SU-DHL-6 (cell line): Measurements from ENCODE around the gene TSKU.

Source experiments
- H2AFZ ChIP-seq: fragments of 200-600 bp; sonication (generic); 2 replicates; pipeline ENCODE4 v1.6.1; 2014; ENCODE audit warnings: low read depth, mild to moderate bottlenecking, moderate library complexity, mixed read lengths, antibody characterized with exemption, low read length; ENCODE audit not compliant: severe bottlenecking
- H3F3A ChIP-seq: fragments of 200-600 bp; shearing (Covaris generic); 2 replicates; pipeline ENCODE4 v1.6.0; 2016; ENCODE audit warnings: antibody characterized with exemption, mild to moderate bottlenecking; ENCODE audit not compliant: insufficient read depth
- H3K27ac ChIP-seq: fragments of 200-600 bp; sonication (generic); 2 replicates; pipeline ENCODE4 v1.5.1; 2016; ENCODE audit warnings: low read depth, mild to moderate bottlenecking, low read length, moderate library complexity, mixed read lengths
- H3K27me3 ChIP-seq: fragments of 200-600 bp; sonication (generic), shearing (Covaris generic); 2 replicates; pipeline ENCODE4 v1.6.0; 2014; ENCODE audit warnings: mild to moderate bottlenecking, low read length
- H3K36me3 ChIP-seq: fragments of 200-600 bp; sonication (generic); 2 replicates; pipeline ENCODE4 v1.6.1; 2014; ENCODE audit warnings: mild to moderate bottlenecking, low read length, mixed read lengths
- H3K4me2 ChIP-seq: fragments of 300-600, 200-600 bp; shearing (Covaris generic), sonication (generic); 2 replicates; pipeline ENCODE4 v1.6.0; 2014; ENCODE audit warnings: low read length, low read depth, mild to moderate bottlenecking; ENCODE audit not compliant: poor library complexity, severe bottlenecking
- H3K4me3 ChIP-seq: fragments of 200-600 bp; sonication (generic); 2 replicates; pipeline ENCODE4 v1.5.1; 2014; ENCODE audit warnings: antibody characterized with exemption, low read length, mild to moderate bottlenecking, mixed read lengths; ENCODE audit not compliant: insufficient read depth, poor library complexity, severe bottlenecking
- H3K79me2 ChIP-seq: fragments of 200-600 bp; sonication (generic); 2 replicates; pipeline ENCODE4 v1.6.1; 2014; ENCODE audit warnings: mild to moderate bottlenecking, low read length, moderate library complexity; ENCODE audit not compliant: insufficient read depth
- H3K9ac ChIP-seq: fragments of 200-600 bp; sonication (generic); 2 replicates; pipeline ENCODE4 v1.7.0; 2014; ENCODE audit warnings: mild to moderate bottlenecking, low read length
- H3K9me2 ChIP-seq: fragments of 200-600 bp; sonication (generic); replicated peaks from 2 replicates; pipeline ENCODE4 v1.6.1; 2014; ENCODE audit warnings: low read length; ENCODE audit not compliant: insufficient read depth
- H3K9me3 ChIP-seq: fragments of 200-600 bp; sonication (generic); 2 replicates; pipeline ENCODE4 v1.6.1; 2014; ENCODE audit warnings: low read length, mixed read lengths; ENCODE audit not compliant: insufficient read depth
- H4K20me1 ChIP-seq: fragments of 200-600 bp; sonication (generic); 2 replicates; pipeline ENCODE4 v1.6.1; 2014; ENCODE audit warnings: low read depth, mild to moderate bottlenecking, antibody characterized with exemption, low read length, moderate library complexity, mixed read lengths
- EZH2phosphoT487 ChIP-seq: fragments of 200-600 bp; sonication (generic), shearing (Covaris generic); conservative IDR thresholded peaks from 2 replicates; pipeline ENCODE4 v1.6.1; 2018; ENCODE audit warnings: mild to moderate bottlenecking, antibody characterized with exemption, low read length, moderate library complexity, mixed read lengths
- TF ChIP-seq, protein P1 (sequence below): fragments of 200-600 bp; sonication (generic); IDR thresholded peaks from one replicate; pipeline ENCODE4 v1.5.1; 2017; ENCODE audit warnings: antibody characterized with exemption, mild to moderate bottlenecking, low read length, moderate library complexity; ENCODE audit not compliant: insufficient read depth, poor library complexity, severe bottlenecking

The TSKU gene

DNA sequence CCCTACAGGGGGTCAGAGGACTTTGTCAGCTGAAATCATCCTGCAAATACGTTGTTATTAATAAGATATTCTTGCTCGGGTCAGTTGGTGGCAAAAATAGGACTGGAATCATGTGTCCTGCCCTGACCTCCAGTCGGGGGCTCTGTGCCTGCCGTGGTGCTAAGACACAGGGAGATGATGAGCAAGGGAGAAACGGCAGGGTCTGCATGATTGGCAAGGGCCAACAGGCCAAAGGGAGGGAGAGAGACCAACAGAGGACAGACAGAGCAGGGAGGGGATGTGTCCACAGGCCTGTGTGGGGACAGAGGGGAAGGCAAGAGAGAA is 10.4 kb upstream of the TSKU start:
- H3K36me3 ChIP-seq, result no peaks in the 10 kb centered on the region
- H3K4me3 ChIP-seq, result no peak overlapping the region
- H3F3A ChIP-seq, result no peaks in the 10 kb centered on the region
- no peaks in the 10 kb centered on the region for H4K20me1 ChIP-seq
- no peak overlapping the region for H3K27ac ChIP-seq
- H3K79me2 ChIP-seq, result no peaks in the 10 kb centered on the region
- H3K9ac ChIP-seq, result no peak overlapping the region
- H3K9me3 ChIP-seq, result no peaks in the 10 kb centered on the region
- H2AFZ ChIP-seq, result no peak overlapping the region
- no peak overlapping the region for H3K4me2 ChIP-seq
- no peaks in the 10 kb centered on the region for H3K27me3 ChIP-seq
- H3K9me2 ChIP-seq, result no peaks in the 10 kb centered on the region
- TF ChIP-seq, protein P1, sequence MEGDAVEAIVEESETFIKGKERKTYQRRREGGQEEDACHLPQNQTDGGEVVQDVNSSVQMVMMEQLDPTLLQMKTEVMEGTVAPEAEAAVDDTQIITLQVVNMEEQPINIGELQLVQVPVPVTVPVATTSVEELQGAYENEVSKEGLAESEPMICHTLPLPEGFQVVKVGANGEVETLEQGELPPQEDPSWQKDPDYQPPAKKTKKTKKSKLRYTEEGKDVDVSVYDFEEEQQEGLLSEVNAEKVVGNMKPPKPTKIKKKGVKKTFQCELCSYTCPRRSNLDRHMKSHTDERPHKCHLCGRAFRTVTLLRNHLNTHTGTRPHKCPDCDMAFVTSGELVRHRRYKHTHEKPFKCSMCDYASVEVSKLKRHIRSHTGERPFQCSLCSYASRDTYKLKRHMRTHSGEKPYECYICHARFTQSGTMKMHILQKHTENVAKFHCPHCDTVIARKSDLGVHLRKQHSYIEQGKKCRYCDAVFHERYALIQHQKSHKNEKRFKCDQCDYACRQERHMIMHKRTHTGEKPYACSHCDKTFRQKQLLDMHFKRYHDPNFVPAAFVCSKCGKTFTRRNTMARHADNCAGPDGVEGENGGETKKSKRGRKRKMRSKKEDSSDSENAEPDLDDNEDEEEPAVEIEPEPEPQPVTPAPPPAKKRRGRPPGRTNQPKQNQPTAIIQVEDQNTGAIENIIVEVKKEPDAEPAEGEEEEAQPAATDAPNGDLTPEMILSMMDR, result no peak
- no peak for TF ChIP-seq EZH2phosphoT487

DNA sequence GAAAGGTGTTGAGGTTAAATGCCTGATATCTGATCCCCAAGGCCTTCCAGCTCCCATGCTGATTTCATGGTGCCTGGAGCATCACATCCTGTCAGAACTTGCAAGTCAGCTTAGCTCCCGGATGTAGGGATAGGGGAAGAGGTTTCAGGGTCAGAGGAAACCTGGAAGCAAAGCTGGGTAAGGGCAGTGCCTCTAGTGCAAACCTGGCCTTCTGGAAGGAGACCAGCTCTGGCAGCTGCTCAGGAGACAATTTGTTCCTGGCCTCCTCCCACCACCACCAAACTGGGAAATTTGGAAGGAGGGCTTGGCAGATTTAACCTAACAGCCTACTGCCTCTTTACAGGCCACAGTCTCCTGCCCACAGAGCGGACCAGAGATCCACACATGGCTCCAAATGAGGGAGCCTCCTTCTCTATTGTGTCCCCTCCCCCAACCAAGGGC is 9.2 kb upstream of the TSKU start:
- Histone ChIP-seq H3F3A (no peaks in the 10 kb centered on the region), H3K27me3 (no peaks in the 10 kb centered on the region), H2AFZ (no peak overlapping the region), H3K4me2 (no peak overlapping the region), H3K36me3 (no peaks in the 10 kb centered on the region), H3K9me2 (no peaks in the 10 kb centered on the region), H3K4me3 (no peak overlapping the region), H3K9ac (no peak overlapping the region), H3K27ac (no peak overlapping the region), H4K20me1 (no peaks in the 10 kb centered on the region), H3K9me3 (no peaks in the 10 kb centered on the region), H3K79me2 (no peaks in the 10 kb centered on the region)
- no peak for TF ChIP-seq EZH2phosphoT487
- TF ChIP-seq, protein P1, result no peak

DNA sequence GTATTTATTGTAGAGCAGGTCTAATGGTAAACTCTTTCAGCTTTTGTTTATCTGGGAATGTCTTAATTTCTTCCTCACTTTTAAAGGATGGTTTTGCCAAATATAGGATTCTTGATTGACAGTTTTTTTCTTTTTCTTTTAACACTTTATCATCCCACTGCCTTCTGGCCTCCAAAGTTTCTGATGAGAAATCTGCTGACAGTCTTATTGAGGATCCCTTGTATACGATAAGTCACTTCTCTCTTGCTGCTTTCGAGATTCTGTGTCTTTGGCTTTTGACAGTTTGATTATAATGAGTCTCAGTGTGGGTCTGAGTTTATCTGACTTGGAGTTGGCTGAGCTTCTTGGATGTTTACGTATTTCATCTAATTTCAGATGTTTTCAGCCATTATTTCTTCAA is 6.7 kb upstream of the TSKU start:
- H3K9me3 ChIP-seq, result no peaks in the 10 kb centered on the region
- H3K9ac ChIP-seq, result no peak overlapping the region
- H3F3A ChIP-seq, result no peaks in the 10 kb centered on the region
- H4K20me1 ChIP-seq, result no peaks in the 10 kb centered on the region
- no peak overlapping the region for H3K4me2 ChIP-seq
- no peaks in the 10 kb centered on the region for H3K36me3 ChIP-seq
- TF ChIP-seq EZH2phosphoT487, result no peak
- TF ChIP-seq, protein P1, result no peak
- no peak overlapping the region for H3K27ac ChIP-seq
- H3K27me3 ChIP-seq, result no peaks in the 10 kb centered on the region
- no peak overlapping the region for H2AFZ ChIP-seq
- no peaks in the 10 kb centered on the region for H3K9me2 ChIP-seq
- H3K79me2 ChIP-seq, result no peaks in the 10 kb centered on the region
- H3K4me3 ChIP-seq, result no peak overlapping the region

DNA sequence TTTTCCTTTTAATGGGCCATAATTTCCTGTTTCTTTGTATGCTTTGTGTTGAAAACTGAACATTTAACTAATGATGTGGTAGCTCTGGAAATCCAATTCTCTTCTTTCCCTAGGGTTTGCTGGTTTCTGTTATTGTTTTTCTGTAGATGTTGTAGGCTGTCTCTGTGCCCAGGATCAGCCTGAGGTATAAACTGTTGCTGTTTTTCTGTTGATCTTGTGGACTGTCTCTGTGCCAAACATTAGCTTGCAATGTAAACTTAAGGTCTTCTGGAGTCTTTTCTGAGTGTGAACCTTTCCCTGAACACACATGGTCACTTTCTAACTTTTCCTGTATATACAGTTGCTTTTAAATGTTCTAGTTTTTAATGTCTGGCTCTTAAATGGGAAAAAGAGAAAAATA is 5.9 kb upstream of the TSKU start:
- Histone ChIP-seq H3K9me3 (no peaks in the 10 kb centered on the region), H3K79me2 (no peaks in the 10 kb centered on the region), H3K9ac (no peak overlapping the region), H3K27me3 (no peaks in the 10 kb centered on the region), H3K36me3 (no peaks in the 10 kb centered on the region), H3K27ac (no peak overlapping the region), H4K20me1 (no peaks in the 10 kb centered on the region), H3K9me2 (no peaks in the 10 kb centered on the region), H3K4me3 (no peak overlapping the region), H3F3A (no peaks in the 10 kb centered on the region), H3K4me2 (no peak overlapping the region), H2AFZ (no peak overlapping the region)
- TF ChIP-seq EZH2phosphoT487, result no peak
- TF ChIP-seq, protein P1, result no peak
